ENCODE data around the gene ADAM12.

Gene ADAM12

DNA sequence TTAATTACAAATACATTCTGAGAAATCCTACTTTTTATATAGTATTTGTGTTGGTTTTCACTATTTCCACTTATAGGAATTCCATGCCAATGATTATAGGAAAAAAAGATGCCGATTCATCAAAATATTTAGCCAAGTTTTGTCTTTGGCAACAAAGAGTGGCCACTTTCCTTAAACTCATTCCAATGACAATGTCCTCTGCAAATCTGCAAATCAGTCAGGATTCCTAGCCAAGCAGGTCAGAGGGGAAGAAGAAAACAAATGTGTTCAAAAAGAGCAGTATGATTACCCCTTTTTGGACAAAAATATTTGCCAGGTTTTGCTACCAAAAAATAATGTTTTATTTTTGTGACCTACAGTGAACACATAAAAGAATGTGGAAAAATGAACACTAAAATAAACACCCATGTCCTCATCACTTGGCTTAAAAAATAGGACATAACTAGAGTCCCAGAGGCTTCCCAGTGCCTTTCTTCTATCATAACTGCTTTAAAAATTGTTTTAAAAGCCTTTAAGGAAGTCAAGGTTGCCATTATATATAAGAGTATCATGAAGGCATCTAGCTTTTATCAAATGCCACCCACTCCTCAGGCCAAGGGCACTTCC is 125.9 kb downstream of the ADAM12 start:
- ChIA-PET POLR2A (no interaction called here), CTCF (no interaction called here)
- TF ChIP-seq, protein P1, sequence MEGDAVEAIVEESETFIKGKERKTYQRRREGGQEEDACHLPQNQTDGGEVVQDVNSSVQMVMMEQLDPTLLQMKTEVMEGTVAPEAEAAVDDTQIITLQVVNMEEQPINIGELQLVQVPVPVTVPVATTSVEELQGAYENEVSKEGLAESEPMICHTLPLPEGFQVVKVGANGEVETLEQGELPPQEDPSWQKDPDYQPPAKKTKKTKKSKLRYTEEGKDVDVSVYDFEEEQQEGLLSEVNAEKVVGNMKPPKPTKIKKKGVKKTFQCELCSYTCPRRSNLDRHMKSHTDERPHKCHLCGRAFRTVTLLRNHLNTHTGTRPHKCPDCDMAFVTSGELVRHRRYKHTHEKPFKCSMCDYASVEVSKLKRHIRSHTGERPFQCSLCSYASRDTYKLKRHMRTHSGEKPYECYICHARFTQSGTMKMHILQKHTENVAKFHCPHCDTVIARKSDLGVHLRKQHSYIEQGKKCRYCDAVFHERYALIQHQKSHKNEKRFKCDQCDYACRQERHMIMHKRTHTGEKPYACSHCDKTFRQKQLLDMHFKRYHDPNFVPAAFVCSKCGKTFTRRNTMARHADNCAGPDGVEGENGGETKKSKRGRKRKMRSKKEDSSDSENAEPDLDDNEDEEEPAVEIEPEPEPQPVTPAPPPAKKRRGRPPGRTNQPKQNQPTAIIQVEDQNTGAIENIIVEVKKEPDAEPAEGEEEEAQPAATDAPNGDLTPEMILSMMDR (IDR thresholded peaks at IDR 0.05; ENCODE audit: insufficient read depth, low read length, missing control alignments), result no peak
- H3K4me3 ChIP-seq (ENCODE audit: low read depth, low read length), result no peak overlapping the region
- DNase-seq (ENCODE audit: low read depth, low spot score), result no peak

DNA sequence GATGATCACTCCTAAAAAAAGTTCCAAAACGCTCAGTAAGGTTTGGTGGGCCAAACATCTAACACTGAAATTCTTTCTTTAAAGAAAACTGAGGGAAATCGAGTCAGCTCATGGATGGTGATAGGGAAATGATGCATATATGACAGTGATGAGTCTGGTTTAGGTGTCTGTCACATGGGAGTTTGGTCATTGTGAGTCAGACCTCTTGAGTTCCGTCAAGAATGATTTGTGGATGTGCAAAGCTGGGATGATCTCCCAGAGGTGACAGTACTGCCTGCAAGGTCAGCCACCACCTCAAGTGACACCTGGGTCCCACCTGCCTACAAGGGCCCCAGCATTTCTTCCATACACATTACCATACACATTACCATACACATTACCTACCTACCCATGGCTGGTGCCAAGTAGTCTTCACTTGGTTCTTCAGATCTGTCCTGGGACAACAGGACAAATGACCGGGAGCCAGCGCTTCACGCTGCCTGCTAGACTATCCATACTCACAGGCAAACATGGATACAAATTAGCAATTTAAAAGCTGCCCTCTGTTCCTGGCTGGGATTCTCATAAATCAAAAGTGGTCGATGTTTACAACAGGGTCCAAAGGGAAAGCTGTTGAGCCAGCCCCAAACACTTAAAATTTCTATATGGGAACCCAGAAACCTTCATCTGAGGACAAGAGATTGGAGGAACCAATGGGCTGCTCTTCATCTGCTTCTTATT is 128.4 kb downstream of the ADAM12 start:
- ChIA-PET POLR2A (no interaction called here), CTCF (interaction anchor here (1.2 to 1.4 kb wide), 2 partner anchors 244 to 326 kb away, joined by 3 read pairs; no protein-coding TSS in a partner anchor)
- TF ChIP-seq, protein P1 (IDR thresholded peaks at IDR 0.05; ENCODE audit: insufficient read depth, low read length, missing control alignments), result no peak
- H3K4me3 ChIP-seq (ENCODE audit: low read depth, low read length), result no peak overlapping the region
- DNase-seq (ENCODE audit: low read depth, low spot score), result no peak

DNA sequence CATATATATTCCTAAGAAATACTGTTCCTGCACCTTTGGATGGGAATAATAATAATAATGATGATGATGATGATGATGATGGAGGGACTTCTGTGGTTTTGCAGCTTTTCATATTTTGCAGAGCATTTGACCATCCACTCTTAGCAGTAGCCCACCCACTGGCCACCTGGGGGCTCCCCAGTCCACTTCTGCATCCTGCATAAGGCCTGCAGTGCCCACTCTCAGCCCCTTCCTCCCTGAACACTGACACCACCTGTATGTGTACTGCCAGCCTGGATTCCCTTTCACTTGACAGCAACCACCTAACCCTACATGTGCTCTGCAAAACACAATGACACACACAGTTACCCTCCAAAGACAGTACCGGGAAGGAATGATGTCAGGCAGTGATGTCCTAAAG is 131.4 kb downstream of the ADAM12 start:
- no peak overlapping the region for H3K4me3 ChIP-seq (ENCODE audit: low read depth, low read length)
- CTCF ChIA-PET, result no interaction called here
- TF ChIP-seq, protein P1 (IDR thresholded peaks at IDR 0.05; ENCODE audit: insufficient read depth, low read length, missing control alignments), result no peak
- DNase-seq (ENCODE audit: low read depth, low spot score), result no peak
- POLR2A ChIA-PET, result no interaction called here

DNA sequence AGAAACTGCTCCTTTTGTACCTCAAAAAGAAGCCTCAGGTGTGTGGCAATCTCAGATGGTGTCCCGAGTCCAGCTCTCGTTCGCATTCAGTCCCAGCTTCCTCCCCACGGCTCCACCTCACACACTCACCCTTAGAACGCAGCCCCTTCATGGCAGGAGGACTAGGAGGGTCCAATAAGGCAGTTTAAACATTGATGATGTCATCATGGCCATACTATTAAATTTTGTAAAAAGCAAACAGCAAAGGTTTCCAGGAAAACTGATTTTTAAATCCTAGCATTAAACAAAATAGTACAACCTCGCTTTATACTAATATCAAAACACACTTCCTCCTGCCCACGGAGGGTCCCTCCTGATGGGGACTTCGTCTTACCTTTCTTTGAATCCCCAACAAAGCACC is 133.0 kb downstream of the ADAM12 start:
- POLR2A ChIA-PET, result no interaction called here
- no peak overlapping the region for H3K4me3 ChIP-seq (ENCODE audit: low read depth, low read length)
- no peak for DNase-seq (ENCODE audit: low read depth, low spot score)
- TF ChIP-seq, protein P1 (IDR thresholded peaks at IDR 0.05; ENCODE audit: insufficient read depth, low read length, missing control alignments), result no peak
- CTCF ChIA-PET, result interaction anchor here (1.4 kb wide), 1 partner anchor 132 kb away, joined by 4 read pairs; no protein-coding TSS in a partner anchor

DNA sequence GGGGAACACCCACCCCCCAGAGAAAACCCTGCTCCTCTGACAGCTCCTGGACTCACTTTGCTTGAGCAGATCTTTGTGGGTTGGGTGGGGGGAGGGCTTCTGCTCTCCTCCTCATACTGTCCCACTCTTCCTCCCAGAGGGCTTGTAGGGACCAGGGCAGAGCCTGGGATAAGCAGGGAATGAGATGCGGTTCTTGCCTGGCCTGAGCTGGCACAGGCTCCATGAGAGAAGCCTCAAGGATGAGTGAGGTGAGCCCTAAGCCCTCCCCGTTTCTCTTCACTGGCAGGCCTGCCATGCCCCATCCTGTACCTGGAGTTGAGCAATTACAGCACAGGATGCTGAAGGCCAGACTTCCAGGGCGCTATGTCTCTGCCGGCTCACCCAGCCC is 134.7 kb downstream of the ADAM12 start:
- ChIA-PET POLR2A (interaction anchor here (0.6 to 1.6 kb wide), 20 partner anchors 9 to 191 kb away, joined by 3 to 6 read pairs (median 4); partner anchors contain the start of gene ADAM12), CTCF (interaction anchor here (1.2 to 1.7 kb wide), 3 partner anchors 9 to 155 kb away, joined by 3 to 5 read pairs (median 3); no protein-coding TSS in a partner anchor)
- TF ChIP-seq, protein P1 (IDR thresholded peaks at IDR 0.05; ENCODE audit: insufficient read depth, low read length, missing control alignments), result no peak
- H3K4me3 ChIP-seq (ENCODE audit: low read depth, low read length), result no peak overlapping the region
- no peak for DNase-seq (ENCODE audit: low read depth, low spot score)

DNA sequence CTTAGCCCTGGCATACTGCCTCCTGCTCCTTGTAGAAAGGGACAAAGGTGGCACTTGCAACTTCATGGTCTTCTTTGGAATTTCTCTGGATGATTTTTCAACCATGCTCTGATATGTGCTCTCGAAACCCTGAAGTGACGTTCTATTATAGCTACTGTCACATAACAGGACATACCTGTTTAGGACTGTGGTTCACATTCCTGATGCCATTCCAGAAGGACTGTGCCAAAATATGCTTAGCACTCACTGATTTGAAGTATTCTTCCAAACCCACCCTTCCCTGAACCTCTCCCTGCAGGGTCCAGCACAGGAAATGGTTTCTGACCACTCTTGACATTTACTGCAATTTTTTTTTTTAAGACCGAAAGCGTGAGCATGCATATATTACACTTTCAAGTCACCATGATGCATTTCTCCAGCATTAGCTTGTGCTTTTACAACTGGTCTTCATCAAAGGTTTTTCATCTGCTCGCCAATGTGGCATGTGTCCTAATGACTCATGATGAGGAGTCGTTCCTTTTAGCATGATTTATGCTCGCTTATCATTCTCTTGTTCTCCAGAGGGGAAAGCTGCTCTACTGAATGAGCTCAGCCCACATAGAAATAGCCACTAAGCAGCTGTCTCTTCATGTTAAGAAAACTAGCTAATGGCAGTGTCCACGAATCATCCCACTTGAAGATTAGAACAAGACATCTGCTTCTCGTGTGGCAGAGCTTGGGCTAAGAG is 135.2 kb downstream of the ADAM12 start:
- H3K4me3 ChIP-seq (ENCODE audit: low read depth, low read length), result no peak overlapping the region
- ChIA-PET CTCF (interaction anchor here (1.2 to 1.7 kb wide), 3 partner anchors 9 to 155 kb away, joined by 3 to 5 read pairs (median 3); no protein-coding TSS in a partner anchor), POLR2A (interaction anchor here (0.6 to 1.6 kb wide), 21 partner anchors 9 to 191 kb away, joined by 3 to 6 read pairs (median 4); partner anchors contain the start of gene ADAM12)
- peak; percentile 99 for DNase-seq (ENCODE audit: low read depth, low spot score)
- TF ChIP-seq, protein P1 (IDR thresholded peaks at IDR 0.05; ENCODE audit: insufficient read depth, low read length, missing control alignments), result no peak

All from AG04449 (cell line).